GM21390 (cell line): ENCODE data around the gene LRRTM4.

Experiments used
- ATAC-seq: cut with Tn5 transposase; IDR thresholded peaks from one replicate; pipeline ENCODE4 v1.9.1; 2021; ENCODE audit not compliant: unreplicated experiment

The LRRTM4 gene

GRCh38 chr2:77325395-77325794, 196.8 kb downstream of the LRRTM4 start:
- ATAC-seq: no peak

- ATAC-seq: no peak
Measured at GRCh38 chr2:77322431-77322830, 199.7 kb downstream of the LRRTM4 start.

DNA sequence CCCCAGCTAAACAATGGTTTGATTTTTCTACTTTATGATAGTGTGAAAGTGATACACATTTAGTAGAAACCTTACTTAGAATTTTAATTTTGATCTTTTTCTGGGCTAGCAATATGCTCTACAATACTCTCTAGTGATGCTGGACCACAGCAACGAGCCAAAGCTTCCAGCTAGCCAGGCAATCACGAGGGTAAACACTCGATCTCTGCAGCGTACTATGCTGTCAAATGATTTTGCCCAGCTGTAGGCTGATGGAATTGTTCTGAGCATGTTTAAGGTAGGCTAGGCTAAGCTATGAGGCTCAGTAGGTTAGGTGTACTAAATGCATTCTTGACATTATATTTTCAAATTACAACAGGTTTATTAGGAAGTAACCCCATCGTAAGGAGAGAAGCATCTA, 207.5 kb downstream of the LRRTM4 start:
- no peak for ATAC-seq

DNA sequence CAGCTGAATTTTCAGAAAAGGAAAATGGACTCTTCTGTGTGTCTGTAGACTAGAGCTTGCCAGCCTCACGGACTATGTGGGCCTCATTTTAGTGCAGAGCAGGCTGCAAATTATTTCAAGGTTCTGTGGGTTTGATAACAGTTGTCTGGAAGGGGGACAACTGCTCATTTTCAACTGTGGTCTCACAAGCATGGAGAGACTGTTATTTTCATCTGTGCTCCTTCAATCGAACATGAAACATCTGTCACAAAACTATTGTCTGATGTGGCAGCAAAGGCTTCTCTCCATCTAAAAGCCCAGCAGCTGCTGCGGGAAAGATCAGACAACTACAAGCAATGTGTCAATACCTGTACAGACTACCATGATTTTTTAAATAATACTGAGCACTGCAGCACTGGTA, 211.8 kb downstream of the LRRTM4 start:
- ATAC-seq: no peak

GRCh38 chr2:77309725-77310124, 212.5 kb downstream of the LRRTM4 start:
- ATAC-seq: no peak

- no peak for ATAC-seq
Measured at GRCh38 chr2:77301441-77301840, 220.7 kb downstream of the LRRTM4 start.

DNA sequence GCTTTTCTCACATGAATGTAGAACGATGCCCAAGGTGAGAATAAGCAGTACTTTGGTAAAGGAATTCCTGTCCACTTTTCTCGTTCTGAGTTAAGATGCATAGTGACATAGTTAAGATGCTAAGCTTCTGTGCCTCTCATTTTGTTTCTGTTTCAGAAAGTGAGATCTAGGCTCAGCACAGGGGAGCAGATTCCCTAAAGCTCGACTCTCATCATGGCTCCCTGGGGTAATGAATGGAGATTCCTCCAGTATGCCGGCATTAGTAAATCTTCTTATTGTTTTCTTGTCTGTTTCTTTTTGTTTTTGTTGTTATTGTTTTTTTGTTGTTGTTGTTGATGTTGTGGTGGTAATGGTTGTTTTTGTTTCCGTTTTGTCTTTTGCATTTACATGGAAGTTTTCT, 225.4 kb downstream of the LRRTM4 start:
- no peak for ATAC-seq

DNA sequence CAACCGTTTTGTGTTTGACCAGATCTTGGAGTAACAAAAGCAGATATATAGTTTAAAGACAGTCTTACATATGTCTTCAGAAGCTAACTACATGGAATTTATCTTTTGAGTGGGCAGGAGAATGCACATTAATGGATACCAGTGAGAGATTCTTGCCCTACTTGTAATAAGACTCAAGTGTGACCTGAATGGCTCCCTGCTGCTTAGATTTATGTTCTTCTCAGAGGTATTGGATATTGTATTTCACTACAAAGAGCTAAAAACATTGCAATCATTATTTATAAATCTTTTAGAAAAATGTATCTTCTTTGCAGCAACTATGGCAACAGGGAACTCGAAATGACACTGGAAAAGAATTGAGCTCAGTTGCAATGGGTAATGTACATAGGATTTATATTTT, 227.7 kb downstream of the LRRTM4 start:
- no peak for ATAC-seq

GRCh38 chr2:77284353-77284752, 237.8 kb downstream of the LRRTM4 start:
- no peak for ATAC-seq

DNA sequence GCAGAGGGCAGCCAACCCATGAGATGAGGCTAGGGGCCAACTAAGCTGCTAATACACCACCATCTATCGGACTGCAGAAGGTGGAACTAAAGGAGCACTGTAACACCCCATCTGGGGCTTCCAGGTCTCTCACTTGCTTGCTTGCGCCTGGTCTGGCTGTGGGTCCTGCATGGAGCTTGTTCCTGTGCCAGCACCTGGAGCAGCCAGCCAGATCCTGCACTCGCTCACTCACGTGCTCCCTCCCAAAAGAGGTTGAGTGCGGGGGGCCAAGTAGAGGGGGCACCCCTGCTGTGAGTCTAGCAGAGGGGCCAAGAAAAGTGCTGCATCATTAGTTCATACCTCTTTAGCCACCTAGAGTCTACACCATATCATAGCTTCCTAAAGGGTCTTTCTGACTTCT, 250.9 kb downstream of the LRRTM4 start:
- ATAC-seq: no peak

- no peak for ATAC-seq
Measured at GRCh38 chr2:77270433-77270832, 251.7 kb downstream of the LRRTM4 start.

GRCh38 chr2:77268626-77269025, 253.6 kb downstream of the LRRTM4 start:
- ATAC-seq: no peak

DNA sequence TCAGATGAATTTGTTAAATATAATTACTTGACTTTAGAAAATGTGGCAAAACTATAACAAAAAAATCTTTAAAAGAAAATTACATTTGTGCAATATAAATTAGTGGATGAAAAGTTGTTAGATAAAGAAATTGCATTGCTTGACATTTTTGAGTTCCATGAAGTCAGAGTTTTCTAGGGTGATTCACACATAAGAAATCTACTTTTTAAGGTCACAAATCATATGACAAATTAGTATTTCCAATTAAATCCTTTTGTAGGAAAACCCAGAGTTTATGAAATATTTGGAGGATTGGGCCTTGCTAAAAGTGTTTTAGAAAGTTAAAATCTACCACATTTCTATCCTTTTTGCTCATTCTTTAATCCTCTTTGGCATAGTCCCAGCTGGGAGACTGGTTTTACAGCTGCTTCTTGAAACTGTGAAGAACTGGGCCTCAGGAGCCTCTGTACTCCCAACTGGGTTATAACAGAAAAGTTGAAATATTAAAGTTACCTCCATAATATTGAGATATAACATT, 289.2 kb downstream of the LRRTM4 start:
- no peak for ATAC-seq

- ATAC-seq: no peak
Measured at GRCh38 chr2:77228391-77228790, 293.8 kb downstream of the LRRTM4 start.

GRCh38 chr2:77210725-77211124, 311.5 kb downstream of the LRRTM4 start:
- no peak for ATAC-seq

DNA sequence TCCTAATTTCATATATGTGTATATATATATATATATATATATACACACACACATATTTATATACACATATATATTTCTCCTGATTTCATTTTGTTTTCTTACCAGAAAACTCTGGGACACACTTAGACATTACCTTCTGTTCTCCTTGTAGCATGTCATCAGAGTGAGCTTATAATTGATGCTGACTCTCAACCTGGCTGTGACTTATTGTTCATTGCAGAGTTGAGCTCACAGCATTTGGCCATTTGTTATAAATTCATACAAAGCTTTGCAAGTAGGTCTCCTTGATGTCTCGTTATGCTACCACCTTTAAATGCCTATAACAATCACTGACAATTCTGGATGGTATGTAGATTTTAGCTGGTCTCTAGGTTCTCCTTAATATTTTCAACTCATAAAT, 314.8 kb downstream of the LRRTM4 start:
- no peak for ATAC-seq

GRCh38 chr2:77201755-77202154, 320.4 kb downstream of the LRRTM4 start:
- ATAC-seq: no peak

DNA sequence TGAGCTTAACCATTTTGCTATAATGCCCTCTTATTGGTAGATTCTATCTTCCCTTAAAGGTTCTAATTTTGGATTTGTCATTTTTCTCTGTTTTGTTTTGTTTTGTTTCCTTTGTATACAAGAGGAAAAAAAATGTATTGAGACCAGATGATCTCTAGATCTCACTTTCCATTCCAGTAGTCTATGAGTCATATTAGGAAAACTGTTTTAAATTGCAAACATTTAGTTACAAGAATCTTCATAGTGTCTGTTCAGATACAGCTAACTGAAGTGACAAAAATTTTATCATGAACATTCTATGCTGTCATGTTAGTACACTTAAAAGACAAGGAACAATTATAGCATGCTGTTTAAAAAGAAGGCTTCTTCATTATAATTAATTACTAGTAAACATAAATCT, 322.8 kb downstream of the LRRTM4 start:
- ATAC-seq: no peak

DNA sequence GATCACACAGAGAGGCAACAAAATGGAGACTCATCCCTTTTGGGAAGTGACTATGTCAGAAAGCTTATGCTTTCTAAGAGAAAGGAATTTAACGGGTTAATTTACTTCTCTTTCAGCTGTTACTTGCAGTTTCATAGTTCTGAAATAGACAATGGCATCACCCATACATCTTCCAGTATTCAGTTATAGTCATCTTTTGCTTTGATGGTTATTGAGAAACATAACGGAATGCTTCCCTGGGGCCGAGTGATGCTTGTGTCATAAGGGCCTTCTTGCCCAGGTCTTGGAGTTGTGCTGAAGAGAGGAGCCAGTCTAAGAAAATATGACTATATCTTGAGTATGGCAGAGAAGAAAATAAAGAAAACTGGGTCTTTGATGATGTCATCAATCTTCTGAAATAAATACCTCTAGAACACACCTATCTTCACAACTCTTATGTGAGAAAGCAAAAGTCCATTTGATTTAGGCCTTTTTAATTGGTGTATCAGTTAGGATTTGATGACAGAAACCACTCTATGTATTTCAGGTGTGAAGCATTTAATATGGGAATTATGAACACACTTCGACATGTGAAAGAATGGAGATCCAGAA, 328.2 kb downstream of the LRRTM4 start:
- ATAC-seq: no peak

DNA sequence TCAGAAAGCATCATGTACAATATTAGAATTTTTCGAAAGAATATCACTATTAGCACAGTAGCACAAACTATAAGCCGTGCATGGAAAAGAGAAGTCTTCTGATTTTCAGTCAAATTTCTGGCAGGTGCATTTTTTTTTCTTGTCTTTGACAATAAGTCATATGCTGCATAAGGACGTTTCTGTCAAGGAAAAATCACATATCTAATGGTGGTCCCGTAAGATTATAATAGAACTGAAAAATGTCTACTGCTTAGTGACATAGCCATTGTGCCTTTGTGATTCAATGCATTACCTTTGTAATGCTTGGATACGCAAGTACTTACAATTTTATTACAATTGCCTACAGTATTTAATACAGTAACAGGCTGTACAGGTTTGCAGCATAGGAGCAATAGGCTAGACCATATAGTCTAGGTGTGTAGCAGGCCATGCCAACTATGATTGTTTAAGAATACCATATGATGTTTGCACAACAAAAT, 329.3 kb downstream of the LRRTM4 start:
- ATAC-seq: no peak

- ATAC-seq: no peak
Measured at GRCh38 chr2:77191665-77192064, 330.5 kb downstream of the LRRTM4 start.

GRCh38 chr2:77190721-77191346, 331.3 kb downstream of the LRRTM4 start:
- no peak for ATAC-seq

- ATAC-seq: no peak
Measured at GRCh38 chr2:77185052-77185451, 337.1 kb downstream of the LRRTM4 start.
